Activated CD4-positive, alpha-beta memory T cell treated with anti-CD3 and anti-CD28 coated beads, Interleukin-2, amount 10 ng/mL, durations not matched to agents 7 days and 5 days (primary cell): ENCODE results near the gene NDUFA1. TPM values are rescaled to one million over a fixed set of nuclear protein-coding genes. Genes with fewer than 3 reads are reported as not detected.
"Not testable (repeated sequence)": the region's sequence is repeated elsewhere in the genome, so short reads cannot be mapped to it uniquely, and the experiment has no call there.

Experiments
- CTCF ChIA-PET: fragments of 350-600 bp; sonication (Branson Sonifier 250); formaldehyde crosslinking; loops from one replicate; lab custom pipeline; 2021; ENCODE audit warnings: antibody characterized with exemption, inconsistent platforms; lab: Charles Lee
- POLR2A ChIA-PET: fragments of 350-600 bp; sonication (Branson Sonifier 250); formaldehyde crosslinking; loops from one replicate; lab custom pipeline; 2021; ENCODE audit warnings: antibody characterized with exemption; lab: Charles Lee
- DNase-seq: peaks from one replicate; pipeline ENCODE4 v3.0.0-alpha.2; 2020
- H3K27ac Mint-ChIP-seq: one replicate; pipeline ENCODE4 v1.8.0; 2021; ENCODE audit warnings: mild to moderate bottlenecking, mixed read lengths
- H3K27me3 Mint-ChIP-seq: one replicate; pipeline ENCODE4 v1.8.0; 2021; ENCODE audit warnings: mixed read lengths
- H3K36me3 Mint-ChIP-seq: one replicate; pipeline ENCODE4 v1.8.0; 2021; ENCODE audit warnings: low read depth, mixed read lengths
- H3K4me1 Mint-ChIP-seq: one replicate; pipeline ENCODE4 v1.8.0; 2021; ENCODE audit warnings: mixed read lengths
- H3K4me3 Mint-ChIP-seq: one replicate; pipeline ENCODE4 v1.8.0; 2021; ENCODE audit warnings: mild to moderate bottlenecking, mixed read lengths
- H3K9me3 Mint-ChIP-seq: one replicate; pipeline ENCODE4 v1.8.0; 2021; ENCODE audit warnings: mixed read lengths
- total RNA-seq, 2 experiments: library from RNA; stranded (reverse); gene quantifications; one replicate each; pipeline ENCODE4 v1.2.3, GENCODE V29; 2021

The NDUFA1 gene
- 100 to 1,000 TPM; 104 to 108 TPM for total RNA-seq

DNA sequence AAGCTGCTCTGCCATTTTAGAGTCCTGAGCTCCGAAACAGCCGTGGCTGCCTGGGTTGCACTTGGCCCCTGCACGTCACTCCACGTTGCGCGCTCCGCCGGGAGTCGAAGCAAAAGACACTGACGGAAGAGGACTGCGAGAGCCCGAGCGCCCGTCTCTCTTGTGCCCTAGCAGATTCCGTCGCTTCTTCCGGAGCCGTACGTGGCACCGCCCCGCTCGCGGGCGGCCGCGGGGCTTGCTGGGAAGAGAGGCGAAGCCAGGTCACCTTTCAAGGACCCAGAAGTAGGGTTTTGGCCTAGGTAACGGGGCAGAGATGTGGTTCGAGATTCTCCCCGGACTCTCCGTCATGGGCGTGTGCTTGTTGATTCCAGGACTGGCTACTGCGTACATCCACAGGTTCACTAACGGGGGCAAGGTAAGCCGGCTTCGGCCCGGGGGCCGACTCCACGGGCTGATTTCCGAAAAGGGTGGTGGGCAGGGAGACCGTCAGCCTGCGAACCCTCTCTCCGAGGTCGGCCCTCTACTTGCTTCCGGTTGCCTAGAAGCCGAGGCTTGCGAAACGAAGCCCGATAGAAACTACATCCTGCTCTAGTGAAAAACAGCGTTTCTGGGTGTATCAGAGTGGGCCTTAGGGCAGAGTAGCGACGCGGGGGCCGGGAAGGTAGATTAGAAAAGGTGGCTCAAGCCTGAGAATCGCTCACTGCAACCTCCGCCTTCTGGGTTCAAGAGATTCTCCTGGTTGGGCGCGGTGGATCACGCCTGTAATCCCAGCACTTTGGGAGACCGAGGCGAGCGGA lies at the start of gene NDUFA1, which contains the start of gene RNF113A:
NDUFA1 (plus strand) TSS at position 234 of the 797 bp plus-strand sequence; CDS start at position 314, 80 bp downstream.
RNF113A (minus strand) TSS at position 135 of the 797 bp plus-strand sequence; CDS start at position 15, 120 bp downstream.
- Mint-ChIP-seq H3K27ac (peak within 1 kb of the TSS; percentile 99), H3K27me3 (no peaks in the 10 kb centered on the region), H3K9me3 (no peaks in the 10 kb centered on the region), H3K4me1 (peaks cover 21% of the 10 kb centered on the region), H3K4me3 (peak within 1 kb of the TSS; percentile 95), H3K36me3 (peaks cover 26% of the 10 kb centered on the region)
- DNase-seq: peak; percentile 89
- CTCF ChIA-PET: interaction anchor here (1.7 to 2.3 kb wide), 2 partner anchors 80 to 82 kb away, joined by 4 to 14 read pairs; partner anchors contain the start of gene RPL39
- POLR2A ChIA-PET: interaction anchor here (1.0 to 4.7 kb wide), 14 partner anchors 8 to 298 kb away, joined by 3 to 61 read pairs (median 6); partner anchors contain the start of genes RPL39, SOWAHD and UPF3B

GRCh38 chrX:119824221-119824620 lies 47.4 kb upstream of the NDUFA1 start:
- DNase-seq, CTCF ChIA-PET, H3K36me3 Mint-ChIP-seq, H3K4me3 Mint-ChIP-seq, H3K27me3 Mint-ChIP-seq, H3K27ac Mint-ChIP-seq, POLR2A ChIA-PET, H3K9me3 Mint-ChIP-seq: not testable (repeated sequence)
- peaks cover 24% of the 10 kb centered on the region for H3K4me1 Mint-ChIP-seq

- Mint-ChIP-seq H3K4me3 (no peak overlapping the region), H3K36me3 (peaks cover 17% of the 10 kb centered on the region), H3K27me3 (no peaks in the 10 kb centered on the region), H3K27ac (no peak overlapping the region), H3K4me1 (peaks cover 20% of the 10 kb centered on the region), H3K9me3 (no peaks in the 10 kb centered on the region)
- CTCF ChIA-PET: no interaction called here
- POLR2A ChIA-PET: interaction anchor here (2.8 kb wide), 1 partner anchor 35 kb away, joined by 10 read pairs; the partner anchor contains the start of gene RPL39
- DNase-seq: no peak
Observed at GRCh38 chrX:119826399-119826959, 45.2 kb upstream of the NDUFA1 start.

GRCh38 chrX:119828446-119828845 lies 43.2 kb upstream of the NDUFA1 start:
- DNase-seq: no peak
- Mint-ChIP-seq H3K36me3 (peaks cover 21% of the 10 kb centered on the region), H3K27me3 (no peaks in the 10 kb centered on the region), H3K4me1 (peaks cover 10% of the 10 kb centered on the region), H3K9me3 (no peaks in the 10 kb centered on the region), H3K27ac (no peak overlapping the region), H3K4me3 (no peak overlapping the region)
- POLR2A ChIA-PET: interaction anchor here (2.8 kb wide), 1 partner anchor 37 kb away, joined by 10 read pairs; the partner anchor contains the start of gene RPL39
- CTCF ChIA-PET: no interaction called here

DNA sequence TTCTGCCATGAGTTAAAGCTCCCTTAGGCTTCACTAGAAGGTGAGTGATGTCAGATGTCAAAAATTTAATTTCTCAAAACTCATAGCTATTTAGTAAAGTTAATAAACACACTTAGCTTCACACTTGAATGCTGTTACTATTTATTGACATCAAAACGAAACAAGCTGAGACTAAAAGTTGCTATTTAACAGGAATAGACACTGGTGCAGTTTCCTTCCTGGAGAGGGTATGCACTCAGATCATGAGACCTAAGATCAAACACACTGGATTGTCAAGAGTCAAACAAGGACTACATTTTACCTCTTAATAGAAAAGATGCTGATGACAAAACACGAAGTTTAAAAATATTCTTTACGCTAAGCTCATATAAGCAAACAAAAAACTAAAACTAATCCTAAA lies 37.7 kb upstream of the NDUFA1 start:
- CTCF ChIA-PET: no interaction called here
- no peak for DNase-seq
- H3K4me3 Mint-ChIP-seq: no peak overlapping the region
- H3K36me3 Mint-ChIP-seq: peaks cover 54% of the 10 kb centered on the region
- H3K9me3 Mint-ChIP-seq: no peaks in the 10 kb centered on the region
- POLR2A ChIA-PET: no interaction called here
- no peak overlapping the region for H3K27ac Mint-ChIP-seq
- no peaks in the 10 kb centered on the region for H3K27me3 Mint-ChIP-seq
- H3K4me1 Mint-ChIP-seq: no peaks in the 10 kb centered on the region

DNA sequence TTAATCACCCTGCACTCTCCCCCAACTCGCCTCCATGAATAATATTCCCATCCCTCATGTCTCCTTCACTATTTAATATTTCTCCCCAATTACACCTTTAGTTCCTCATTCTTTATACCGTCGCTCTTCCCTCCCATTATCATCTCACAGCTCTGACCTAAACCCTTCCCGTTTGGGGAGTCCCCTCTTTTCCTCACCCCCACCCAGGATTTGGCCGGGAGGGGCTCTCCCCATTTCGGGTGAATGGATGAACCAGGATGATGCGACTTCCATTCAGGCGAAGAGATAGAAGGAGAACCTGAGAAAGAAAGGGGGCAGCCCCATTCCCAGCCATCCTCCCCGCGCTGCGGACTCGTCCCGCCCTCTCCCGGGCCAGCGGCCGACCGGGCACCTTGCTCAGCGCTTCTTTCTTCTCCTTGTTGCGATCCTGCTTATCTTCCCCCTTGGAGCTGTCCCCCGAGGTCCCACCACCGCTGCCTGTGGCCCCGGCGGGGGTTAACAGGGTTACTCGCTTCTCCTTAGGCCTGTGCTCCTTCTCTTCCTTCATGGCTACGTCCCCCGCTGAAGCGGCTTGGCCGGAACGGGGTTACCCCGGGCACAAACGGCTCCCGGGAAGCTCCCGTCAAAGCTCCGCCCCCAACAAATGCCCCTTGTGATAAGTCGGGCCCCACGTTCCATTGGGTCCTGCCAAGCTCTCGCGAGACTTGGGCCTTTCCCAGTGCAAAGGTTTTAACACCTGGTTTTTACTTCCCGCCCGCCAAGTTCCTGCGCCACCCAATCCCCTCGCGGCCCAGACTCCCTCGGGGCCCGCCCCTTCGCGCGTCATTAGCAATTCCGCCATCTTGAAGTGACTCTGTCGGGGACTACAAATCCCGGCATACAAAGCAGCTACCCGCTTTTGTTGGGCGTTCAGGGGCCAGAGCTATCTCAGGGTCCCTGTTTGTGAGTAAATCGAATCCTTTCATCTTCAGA lies 19.0 kb upstream of the NDUFA1 start, which contains the start of gene UPF3B:
UPF3B (minus strand) TSS at position 582 of the 972 bp plus-strand sequence; CDS start at position 547, 35 bp downstream.
- ChIA-PET CTCF (interaction anchor here (0.9 to 2.1 kb wide), 4 partner anchors 18 to 61 kb away, joined by 3 to 13 read pairs (median 5); partner anchors contain the start of gene RPL39), POLR2A (interaction anchor here (1.3 to 2.5 kb wide), 6 partner anchors 18 to 279 kb away, joined by 3 to 32 read pairs (median 5); partner anchors contain the start of genes NDUFA1, RNF113A and RPL39)
- Mint-ChIP-seq H3K4me1 (peaks cover 33% of the 10 kb centered on the region), H3K27ac (peak within 1 kb of the TSS; percentile 91), H3K27me3 (peaks cover 5% of the 10 kb centered on the region), H3K4me3 (peak within 1 kb of the TSS; percentile 99), H3K36me3 (peaks cover 24% of the 10 kb centered on the region), H3K9me3 (no peaks in the 10 kb centered on the region)
- peak; percentile 95 for DNase-seq

- CTCF ChIA-PET: interaction anchor here (0.9 to 2.1 kb wide), 4 partner anchors 17 to 62 kb away, joined by 3 to 13 read pairs (median 5); partner anchors contain the start of gene RPL39
- no peaks in the 10 kb centered on the region for H3K9me3 Mint-ChIP-seq
Observed at GRCh38 chrX:119853444-119853843, 18.2 kb upstream of the NDUFA1 start.

DNA sequence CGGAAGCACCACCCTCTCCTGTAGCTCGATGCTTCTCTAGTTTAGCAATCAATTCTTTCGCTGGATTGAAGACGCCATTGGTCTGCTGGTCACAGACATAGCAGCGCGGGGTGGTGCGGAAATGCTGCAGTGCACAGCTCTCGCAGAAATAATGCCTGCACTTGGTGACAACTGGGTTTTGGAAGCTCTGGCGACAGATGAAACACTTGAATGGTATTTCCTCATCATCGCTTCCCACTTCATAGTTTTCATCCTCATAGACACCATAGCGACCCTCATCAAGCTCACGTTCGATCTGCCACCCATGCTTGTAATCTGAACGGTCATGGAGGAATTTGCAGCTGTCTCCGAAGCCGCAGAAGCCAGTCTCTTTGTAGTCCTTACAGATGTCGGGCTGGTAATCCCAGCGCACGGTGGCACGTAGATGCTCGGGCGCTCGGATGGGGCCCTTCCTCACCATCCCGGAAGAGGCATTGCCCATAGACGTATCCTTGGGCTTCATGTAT lies 953 bp upstream of the NDUFA1 start:
- Mint-ChIP-seq H3K27ac (peak overlapping the region; percentile 99), H3K36me3 (peaks cover 22% of the 10 kb centered on the region), H3K4me1 (peaks cover 21% of the 10 kb centered on the region), H3K4me3 (peak overlapping the region; percentile 95), H3K27me3 (no peaks in the 10 kb centered on the region), H3K9me3 (no peaks in the 10 kb centered on the region)
- ChIA-PET POLR2A (interaction anchor here (0.6 to 4.7 kb wide), 20 partner anchors 9 to 297 kb away, joined by 3 to 61 read pairs (median 5); partner anchors contain the start of genes RPL39, SEPTIN6, SOWAHD and UPF3B), CTCF (interaction anchor here (0.9 to 2.3 kb wide), 9 partner anchors 9 to 113 kb away, joined by 3 to 14 read pairs (median 4); partner anchors contain the start of genes RPL39, SOWAHD and UPF3B)
- peak; percentile 42 for DNase-seq

More at GRCh38 chrX:119853444-119853843, 18.2 kb upstream of the NDUFA1 start:
- H3K27me3 Mint-ChIP-seq: peaks cover 5% of the 10 kb centered on the region
- no peak for DNase-seq
- peaks cover 31% of the 10 kb centered on the region for H3K4me1 Mint-ChIP-seq
- peak overlapping the region; percentile 91 for H3K27ac Mint-ChIP-seq
- H3K36me3 Mint-ChIP-seq: peaks cover 20% of the 10 kb centered on the region
- H3K4me3 Mint-ChIP-seq: peak overlapping the region; percentile 99
- POLR2A ChIA-PET: interaction anchor here (1.3 to 2.5 kb wide), 6 partner anchors 17 to 280 kb away, joined by 3 to 32 read pairs (median 5); partner anchors contain the start of genes NDUFA1, RNF113A and RPL39

DNA sequence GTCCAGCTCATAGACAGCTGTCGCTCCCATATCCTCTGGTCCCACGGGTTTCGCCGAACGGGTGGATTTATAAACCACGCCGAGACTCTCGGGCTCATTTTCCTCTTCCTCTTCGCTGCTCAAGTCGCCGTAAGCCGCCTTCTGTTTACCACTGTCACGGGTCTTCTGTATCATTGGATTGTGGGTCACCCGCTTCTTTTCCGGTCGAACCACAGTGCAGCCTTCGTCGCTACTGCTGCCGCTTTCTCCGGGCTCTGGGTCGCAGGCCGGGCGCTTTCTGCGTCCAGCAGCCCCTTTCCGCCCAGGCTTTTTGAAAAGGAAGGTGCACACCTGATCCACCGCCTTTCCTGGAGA lies 410 bp upstream of the NDUFA1 start:
- Mint-ChIP-seq H3K27ac (peak overlapping the region; percentile 99), H3K36me3 (peaks cover 25% of the 10 kb centered on the region), H3K9me3 (no peaks in the 10 kb centered on the region), H3K4me1 (peaks cover 21% of the 10 kb centered on the region), H3K4me3 (peak overlapping the region; percentile 95), H3K27me3 (no peaks in the 10 kb centered on the region)
- ChIA-PET CTCF (interaction anchor here (1.5 to 2.3 kb wide), 5 partner anchors 10 to 82 kb away, joined by 3 to 14 read pairs (median 6); partner anchors contain the start of genes RPL39 and UPF3B), POLR2A (interaction anchor here (1.0 to 4.7 kb wide), 16 partner anchors 9 to 297 kb away, joined by 3 to 61 read pairs (median 5); partner anchors contain the start of genes RPL39, SEPTIN6, SOWAHD and UPF3B)
- DNase-seq: no peak

DNA sequence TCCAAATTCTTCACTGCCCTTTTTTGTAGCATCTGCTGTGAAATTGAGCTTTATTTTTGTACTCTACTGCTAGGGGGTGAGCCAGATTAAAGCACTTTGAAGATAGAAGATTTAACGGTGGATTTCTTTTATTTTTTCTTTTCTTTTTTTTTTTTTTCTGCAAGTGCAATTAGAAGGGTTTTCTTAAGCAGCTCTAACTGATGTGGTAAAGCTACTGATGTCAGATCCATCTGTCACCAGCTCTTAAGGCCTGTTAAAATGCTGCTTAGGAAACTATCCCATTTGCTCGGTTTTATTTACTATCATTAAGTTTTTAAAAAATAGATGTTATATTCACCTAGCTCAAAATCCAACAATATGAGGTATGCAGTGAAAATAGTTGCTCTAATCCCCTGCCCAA lies 7.1 kb downstream of the NDUFA1 start:
- DNase-seq: no peak
- H3K27me3 Mint-ChIP-seq: no peaks in the 10 kb centered on the region
- no peak overlapping the region for H3K27ac Mint-ChIP-seq
- ChIA-PET POLR2A (interaction anchor here (1.1 kb wide), 1 partner anchor 87 kb away, joined by 4 read pairs; the partner anchor contains the start of gene RPL39), CTCF (interaction anchor here (0.8 to 1.8 kb wide), 4 partner anchors 9 to 90 kb away, joined by 3 to 10 read pairs (median 4); partner anchors contain the start of genes RPL39 and UPF3B)
- H3K4me3 Mint-ChIP-seq: no peak overlapping the region
- H3K9me3 Mint-ChIP-seq: no peaks in the 10 kb centered on the region
- peaks cover 22% of the 10 kb centered on the region for H3K36me3 Mint-ChIP-seq
- peaks cover 21% of the 10 kb centered on the region for H3K4me1 Mint-ChIP-seq

GRCh38 chrX:119880076-119880475 lies 8.4 kb downstream of the NDUFA1 start:
- POLR2A ChIA-PET: interaction anchor here (1.3 to 1.4 kb wide), 2 partner anchors 9 to 89 kb away, joined by 5 to 7 read pairs; partner anchors contain the start of gene RPL39
- H3K4me3 Mint-ChIP-seq: no peak overlapping the region
- peak overlapping the region; percentile 25 for H3K27ac Mint-ChIP-seq
- DNase-seq: peak; percentile 20
- H3K27me3 Mint-ChIP-seq: no peaks in the 10 kb centered on the region
- H3K9me3 Mint-ChIP-seq: no peaks in the 10 kb centered on the region
- CTCF ChIA-PET: interaction anchor here (0.6 to 1.6 kb wide), 4 partner anchors 10 to 175 kb away, joined by 3 to 5 read pairs (median 4); partner anchors contain the start of gene SOWAHD
- H3K36me3 Mint-ChIP-seq: peaks cover 18% of the 10 kb centered on the region
- H3K4me1 Mint-ChIP-seq: peaks cover 19% of the 10 kb centered on the region
